ENCODE results near the gene SPINT1.

Gene SPINT1

DNA sequence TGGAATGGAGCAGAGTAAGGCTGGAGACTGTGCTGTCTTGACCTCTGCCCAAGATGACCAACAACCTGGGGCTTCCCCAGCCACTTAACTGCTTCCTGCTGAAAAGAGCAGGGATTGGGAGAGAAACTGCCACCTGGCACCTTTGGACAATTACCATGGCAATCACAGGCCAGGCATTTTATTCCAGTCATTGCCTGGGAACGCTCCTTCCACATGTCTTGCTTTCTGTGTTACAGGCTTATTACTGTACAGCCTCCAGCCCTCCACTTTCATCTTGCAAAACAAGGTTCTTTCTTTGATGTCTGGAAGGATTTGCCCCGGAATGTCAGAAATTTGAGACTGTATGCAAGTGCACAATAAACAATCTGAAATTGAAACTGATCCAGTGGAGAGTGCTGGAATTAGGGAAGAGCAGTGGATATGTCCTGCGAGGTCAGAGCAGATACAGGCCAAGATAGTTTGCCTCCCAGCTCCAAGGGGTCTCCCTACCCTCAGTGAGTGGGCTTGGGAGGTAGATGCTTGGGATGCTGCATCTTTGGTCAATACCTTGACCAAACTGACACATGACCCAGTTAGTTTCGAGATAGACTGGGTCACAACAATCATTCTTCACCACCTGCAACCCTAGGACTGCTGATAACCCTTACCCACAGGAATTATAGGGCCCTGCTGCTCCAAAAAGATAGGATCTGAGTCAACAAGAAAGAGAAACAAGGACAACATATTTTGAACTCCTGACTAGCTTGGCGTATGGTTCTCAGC is 18.0 kb upstream of the SPINT1 start:
- no peak overlapping the region for H3K4me3 ChIP-seq (replicated peaks; ENCODE audit: low read depth, low read length)
- TF ChIP-seq, protein P1, sequence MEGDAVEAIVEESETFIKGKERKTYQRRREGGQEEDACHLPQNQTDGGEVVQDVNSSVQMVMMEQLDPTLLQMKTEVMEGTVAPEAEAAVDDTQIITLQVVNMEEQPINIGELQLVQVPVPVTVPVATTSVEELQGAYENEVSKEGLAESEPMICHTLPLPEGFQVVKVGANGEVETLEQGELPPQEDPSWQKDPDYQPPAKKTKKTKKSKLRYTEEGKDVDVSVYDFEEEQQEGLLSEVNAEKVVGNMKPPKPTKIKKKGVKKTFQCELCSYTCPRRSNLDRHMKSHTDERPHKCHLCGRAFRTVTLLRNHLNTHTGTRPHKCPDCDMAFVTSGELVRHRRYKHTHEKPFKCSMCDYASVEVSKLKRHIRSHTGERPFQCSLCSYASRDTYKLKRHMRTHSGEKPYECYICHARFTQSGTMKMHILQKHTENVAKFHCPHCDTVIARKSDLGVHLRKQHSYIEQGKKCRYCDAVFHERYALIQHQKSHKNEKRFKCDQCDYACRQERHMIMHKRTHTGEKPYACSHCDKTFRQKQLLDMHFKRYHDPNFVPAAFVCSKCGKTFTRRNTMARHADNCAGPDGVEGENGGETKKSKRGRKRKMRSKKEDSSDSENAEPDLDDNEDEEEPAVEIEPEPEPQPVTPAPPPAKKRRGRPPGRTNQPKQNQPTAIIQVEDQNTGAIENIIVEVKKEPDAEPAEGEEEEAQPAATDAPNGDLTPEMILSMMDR (IDR thresholded peaks at IDR 0.05; ENCODE audit: insufficient read depth, low read length, poor library complexity, severe bottlenecking), result no peak
- no peak for DNase-seq (ENCODE audit: extremely low read depth, insufficient read length)

DNA sequence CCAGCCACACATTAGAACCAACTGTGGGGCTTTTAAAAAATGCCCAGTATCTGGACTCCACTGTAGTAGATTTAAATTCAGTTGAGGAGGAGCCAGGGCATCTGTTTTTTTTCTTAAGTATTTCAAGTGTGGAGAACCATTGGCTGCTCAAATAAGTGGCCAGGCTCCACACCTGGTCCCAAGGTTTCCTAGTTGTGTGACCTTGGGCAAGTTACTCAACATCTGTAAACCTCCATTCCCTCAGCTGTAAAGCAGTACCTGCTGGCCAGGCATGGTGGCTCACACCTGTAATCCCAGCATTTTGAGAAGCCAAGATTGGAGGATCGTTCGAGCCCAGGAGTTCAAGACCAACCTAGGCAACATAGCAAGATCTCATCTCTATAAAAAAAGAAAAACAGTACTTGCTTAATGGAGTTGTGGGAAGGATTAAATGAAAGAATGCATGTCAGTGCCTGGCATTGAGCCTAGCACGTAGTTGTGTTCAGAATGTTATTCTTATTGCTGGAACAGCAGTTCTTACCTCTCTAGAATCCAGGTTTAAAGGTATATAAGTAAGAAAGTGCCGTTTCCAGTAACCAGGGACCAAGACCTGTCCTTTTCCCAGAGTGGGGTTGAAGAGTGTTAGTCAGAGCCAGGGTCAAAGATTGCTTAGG is 17.3 kb upstream of the SPINT1 start:
- TF ChIP-seq, protein P1 (IDR thresholded peaks at IDR 0.05; ENCODE audit: insufficient read depth, low read length, poor library complexity, severe bottlenecking), result no peak
- DNase-seq (ENCODE audit: extremely low read depth, insufficient read length), result no peak
- no peaks in the 10 kb centered on the region for H3K36me3 ChIP-seq (ENCODE audit: control insufficient read depth, insufficient read depth, low read length)
- no peak overlapping the region for H3K4me3 ChIP-seq (replicated peaks; ENCODE audit: low read depth, low read length)
- H3K27me3 ChIP-seq (replicated peaks; ENCODE audit: control insufficient read depth, insufficient read depth, low read length), result no peaks in the 10 kb centered on the region

More for the DNA sequence above, 18.0 kb upstream of the SPINT1 start:
- Histone ChIP-seq H3K27me3 (replicated peaks; ENCODE audit: control insufficient read depth, insufficient read depth, low read length) (no peaks in the 10 kb centered on the region), H3K36me3 (ENCODE audit: control insufficient read depth, insufficient read depth, low read length) (no peaks in the 10 kb centered on the region)

DNA sequence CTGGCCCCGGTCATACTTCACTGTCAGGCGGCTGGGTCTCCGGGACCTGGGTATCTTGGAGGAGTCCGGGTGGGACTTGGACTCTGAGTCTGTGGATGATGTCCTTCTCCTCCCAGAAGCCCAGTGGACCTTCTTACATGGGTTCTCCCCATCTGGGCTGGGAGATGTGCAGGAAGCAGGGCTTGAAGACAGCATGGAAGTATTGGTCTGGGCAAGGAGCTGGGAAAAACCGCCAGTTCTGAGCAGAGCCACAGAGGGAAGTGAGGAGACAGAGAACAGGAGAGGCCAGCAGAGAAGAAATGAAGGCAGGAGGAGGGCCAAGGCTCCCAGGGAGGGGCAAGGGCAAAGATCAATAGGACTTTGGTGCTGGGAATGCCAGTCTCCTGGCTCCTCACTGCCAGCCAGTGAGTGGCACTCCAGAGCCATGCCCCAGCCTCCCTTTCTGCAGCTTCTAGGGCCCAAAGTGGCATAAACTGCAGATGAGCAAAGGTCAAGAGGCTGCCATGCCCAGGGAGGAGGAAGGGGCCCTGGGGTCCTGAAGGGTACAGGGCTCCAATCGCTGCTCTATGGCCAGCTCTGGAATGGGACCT is 15.3 kb upstream of the SPINT1 start, which contains the start of gene PPP1R14D:
Gene PPP1R14D, minus strand, starts transcription at position 262 of the 590 bp plus-strand sequence. Its CDS starts 67 bp downstream, at position 195.
- DNase-seq (ENCODE audit: extremely low read depth, insufficient read length), result no peak
- H3K36me3 ChIP-seq (ENCODE audit: control insufficient read depth, insufficient read depth, low read length), result no peaks in the 10 kb centered on the region
- H3K27me3 ChIP-seq (replicated peaks; ENCODE audit: control insufficient read depth, insufficient read depth, low read length), result no peaks in the 10 kb centered on the region
- H3K4me3 ChIP-seq (replicated peaks; ENCODE audit: low read depth, low read length), result no peak within 1 kb of the TSS
- TF ChIP-seq, protein P1 (IDR thresholded peaks at IDR 0.05; ENCODE audit: insufficient read depth, low read length, poor library complexity, severe bottlenecking), result no peak

DNA sequence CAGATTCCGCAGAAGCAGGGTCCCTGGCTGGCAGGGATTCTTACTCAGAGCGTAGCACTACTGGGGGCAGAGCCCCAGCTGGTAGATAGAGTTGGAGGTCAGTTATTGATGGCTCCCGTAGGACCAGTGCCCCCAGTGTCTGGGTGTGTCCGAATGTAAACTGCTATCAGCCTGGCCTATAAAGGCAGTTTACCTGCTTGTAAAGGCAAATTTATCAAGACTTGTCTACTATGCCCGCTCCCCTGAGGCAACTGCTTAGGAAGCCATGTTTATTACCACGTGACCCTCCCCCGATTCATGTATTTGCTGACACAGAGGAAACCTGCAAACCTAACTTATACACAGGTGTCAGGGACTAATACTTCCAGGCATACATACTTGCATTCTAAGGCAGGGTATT is 14.7 kb upstream of the SPINT1 start:
- DNase-seq (ENCODE audit: extremely low read depth, insufficient read length), result no peak
- TF ChIP-seq, protein P1 (IDR thresholded peaks at IDR 0.05; ENCODE audit: insufficient read depth, low read length, poor library complexity, severe bottlenecking), result no peak
- Histone ChIP-seq H3K27me3 (replicated peaks; ENCODE audit: control insufficient read depth, insufficient read depth, low read length) (no peaks in the 10 kb centered on the region), H3K36me3 (ENCODE audit: control insufficient read depth, insufficient read depth, low read length) (no peaks in the 10 kb centered on the region), H3K4me3 (replicated peaks; ENCODE audit: low read depth, low read length) (no peak overlapping the region)

DNA sequence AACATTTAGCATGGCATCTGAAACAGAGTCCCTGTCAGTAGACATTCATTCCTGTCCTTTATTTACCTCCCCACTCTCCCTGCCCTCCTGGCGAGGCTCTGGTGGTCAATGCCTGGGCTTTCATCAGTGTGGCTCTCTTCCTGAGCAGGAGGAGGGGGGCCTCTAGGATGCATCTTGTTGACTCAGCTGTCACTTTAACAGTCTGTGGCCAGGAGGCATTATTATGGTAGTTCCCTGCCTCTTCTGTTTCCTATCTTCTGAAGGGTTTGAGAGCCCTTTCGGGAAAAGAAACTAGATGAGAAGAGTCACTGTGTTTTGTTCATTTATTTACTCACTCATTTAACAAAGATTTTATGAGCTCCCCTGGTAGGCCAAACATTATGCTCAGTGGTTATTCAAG is 13.0 kb upstream of the SPINT1 start:
- TF ChIP-seq, protein P1 (IDR thresholded peaks at IDR 0.05; ENCODE audit: insufficient read depth, low read length, poor library complexity, severe bottlenecking), result no peak
- DNase-seq (ENCODE audit: extremely low read depth, insufficient read length), result no peak
- no peaks in the 10 kb centered on the region for H3K36me3 ChIP-seq (ENCODE audit: control insufficient read depth, insufficient read depth, low read length)
- H3K4me3 ChIP-seq (replicated peaks; ENCODE audit: low read depth, low read length), result no peak overlapping the region
- no peaks in the 10 kb centered on the region for H3K27me3 ChIP-seq (replicated peaks; ENCODE audit: control insufficient read depth, insufficient read depth, low read length)
